Lower leg skin (tissue), 3 donors: ENCODE results near the gene ACP4.

Source experiments
- CTCF ChIP-seq, 3 donors: fragments of 450-650 bp; IDR thresholded peaks; one replicate each; pipeline ENCODE4 v1.5.1; 2016; ENCODE audit warnings: antibody characterized with exemption in 3 of 3, mild to moderate bottlenecking in 3 of 3, moderate library complexity in 2 of 3
- POLR2A ChIP-seq, 2 donors: fragments of 450-650 bp; IDR thresholded peaks; one replicate each; pipeline ENCODE4 v1.6.1; 2016 to 2017; ENCODE audit warnings: antibody characterized with exemption in 2 of 2, mild to moderate bottlenecking in 1 of 2, moderate library complexity in 1 of 2

GRCh38 chr19:50836543-50837195 lies 46.5 kb downstream of the ACP4 start:
- TF ChIP-seq CTCF (IDR thresholded peaks at IDR 0.05) (no peak), POLR2A (IDR thresholded peaks at IDR 0.05) (no peak)
